K562 (cell line): ENCODE measurements around the gene CCR5AS.

Experiments used
- KLF16 ChIP-seq: IDR thresholded peaks from 2 replicates; pipeline ENCODE4 v1.6.1; 2016; ENCODE audit warnings: antibody characterized with exemption
- SOX6 ChIP-seq: fragments of 450-650 bp; IDR thresholded peaks from 2 replicates; pipeline ENCODE4 v1.6.1; 2014; ENCODE audit warnings: mild to moderate bottlenecking
- SRSF1 ChIP-seq: fragments of 200-400 bp; formaldehyde crosslinking; IDR thresholded peaks from 2 replicates; pipeline ENCODE4 v1.6.1; 2017; ENCODE audit warnings: mild to moderate bottlenecking, low read depth, low read length, moderate library complexity
- ZNF263 ChIP-seq: sonication (generic); formaldehyde crosslinking; IDR thresholded peaks from 2 replicates; pipeline ENCODE4 v1.8.0; 2022; ENCODE audit warnings: mild to moderate bottlenecking, missing genetic modification reagents, borderline replicate concordance
- ZNF407 ChIP-seq: fragments of 450-650 bp; IDR thresholded peaks from 2 replicates; pipeline ENCODE4 v1.6.1; 2016; ENCODE audit warnings: low read depth
- TF ChIP-seq, protein P1 (sequence below), 2 experiments: fragments of 450-650 bp; formaldehyde crosslinking in 1 of 2; IDR thresholded peaks; 2 replicates each; pipeline versions ENCODE4 v1.4.0 to v1.6.1; 2014 to 2020; ENCODE audit warnings: mild to moderate bottlenecking in 2 of 2, borderline replicate concordance in 1 of 2, low read depth in 1 of 2
- TF ChIP-seq, protein P2 (sequence below): sonication (generic); formaldehyde crosslinking; IDR thresholded peaks from 2 replicates; pipeline ENCODE4 v1.9.0; 2022; ENCODE audit warnings: mild to moderate bottlenecking, missing genetic modification reagents
- TF ChIP-seq, protein P3 (sequence below), 2 experiments: fragments of 450-650 bp; conservative IDR thresholded peaks; 2 replicates each; pipeline ENCODE4 v1.6.1; 2017; ENCODE audit warnings: mild to moderate bottlenecking in 2 of 2, moderate library complexity in 2 of 2

The CCR5AS gene

DNA sequence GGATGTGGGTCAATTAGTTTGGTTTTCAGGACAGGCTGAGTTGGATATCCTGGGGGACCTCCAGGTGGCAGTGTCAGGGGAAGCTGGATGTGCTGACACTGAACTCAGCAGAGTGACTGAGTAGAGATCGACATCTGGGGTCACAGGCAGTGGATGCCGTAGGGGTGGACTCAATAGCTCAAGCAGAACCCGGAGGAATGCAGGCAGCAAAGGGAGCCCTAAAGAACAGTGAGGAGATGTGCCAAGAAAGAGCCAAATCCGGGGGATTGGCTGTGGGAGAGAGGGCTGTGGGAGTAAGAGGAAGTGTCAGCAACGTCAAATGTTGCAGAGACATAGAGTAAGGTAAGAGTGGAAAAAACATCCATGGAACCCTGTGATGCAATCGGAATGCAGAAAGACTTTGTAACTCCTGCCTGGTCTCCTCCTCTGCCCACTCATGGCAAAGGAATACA is 11.6 kb downstream of the CCR5AS start (continued):
- TF ChIP-seq, protein P1, sequence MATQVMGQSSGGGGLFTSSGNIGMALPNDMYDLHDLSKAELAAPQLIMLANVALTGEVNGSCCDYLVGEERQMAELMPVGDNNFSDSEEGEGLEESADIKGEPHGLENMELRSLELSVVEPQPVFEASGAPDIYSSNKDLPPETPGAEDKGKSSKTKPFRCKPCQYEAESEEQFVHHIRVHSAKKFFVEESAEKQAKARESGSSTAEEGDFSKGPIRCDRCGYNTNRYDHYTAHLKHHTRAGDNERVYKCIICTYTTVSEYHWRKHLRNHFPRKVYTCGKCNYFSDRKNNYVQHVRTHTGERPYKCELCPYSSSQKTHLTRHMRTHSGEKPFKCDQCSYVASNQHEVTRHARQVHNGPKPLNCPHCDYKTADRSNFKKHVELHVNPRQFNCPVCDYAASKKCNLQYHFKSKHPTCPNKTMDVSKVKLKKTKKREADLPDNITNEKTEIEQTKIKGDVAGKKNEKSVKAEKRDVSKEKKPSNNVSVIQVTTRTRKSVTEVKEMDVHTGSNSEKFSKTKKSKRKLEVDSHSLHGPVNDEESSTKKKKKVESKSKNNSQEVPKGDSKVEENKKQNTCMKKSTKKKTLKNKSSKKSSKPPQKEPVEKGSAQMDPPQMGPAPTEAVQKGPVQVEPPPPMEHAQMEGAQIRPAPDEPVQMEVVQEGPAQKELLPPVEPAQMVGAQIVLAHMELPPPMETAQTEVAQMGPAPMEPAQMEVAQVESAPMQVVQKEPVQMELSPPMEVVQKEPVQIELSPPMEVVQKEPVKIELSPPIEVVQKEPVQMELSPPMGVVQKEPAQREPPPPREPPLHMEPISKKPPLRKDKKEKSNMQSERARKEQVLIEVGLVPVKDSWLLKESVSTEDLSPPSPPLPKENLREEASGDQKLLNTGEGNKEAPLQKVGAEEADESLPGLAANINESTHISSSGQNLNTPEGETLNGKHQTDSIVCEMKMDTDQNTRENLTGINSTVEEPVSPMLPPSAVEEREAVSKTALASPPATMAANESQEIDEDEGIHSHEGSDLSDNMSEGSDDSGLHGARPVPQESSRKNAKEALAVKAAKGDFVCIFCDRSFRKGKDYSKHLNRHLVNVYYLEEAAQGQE (IDR thresholded peaks at IDR 0.05; ENCODE audit: borderline replicate concordance): peak; percentile 42; the same call in 1 of the 2 replicates
- TF ChIP-seq, protein P1 (CRISPR knock-in tag; IDR thresholded peaks at IDR 0.05; ENCODE audit: low read depth): no peak
- TF ChIP-seq SOX6 (0 out of 2 replicates have a peak, but pooled peaks have one; percentile 9), SRSF1 (no peak), KLF16 (no peak), ZNF407 (no peak), ZNF263 (CRISPR knock-in tag) (0 out of 2 replicates have a peak, but pooled peaks have one; percentile 11)
- TF ChIP-seq, protein P2, sequence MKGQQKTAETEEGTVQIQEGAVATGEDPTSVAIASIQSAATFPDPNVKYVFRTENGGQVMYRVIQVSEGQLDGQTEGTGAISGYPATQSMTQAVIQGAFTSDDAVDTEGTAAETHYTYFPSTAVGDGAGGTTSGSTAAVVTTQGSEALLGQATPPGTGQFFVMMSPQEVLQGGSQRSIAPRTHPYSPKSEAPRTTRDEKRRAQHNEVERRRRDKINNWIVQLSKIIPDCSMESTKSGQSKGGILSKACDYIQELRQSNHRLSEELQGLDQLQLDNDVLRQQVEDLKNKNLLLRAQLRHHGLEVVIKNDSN (CRISPR knock-in tag): no peak
- TF ChIP-seq, protein P3, sequence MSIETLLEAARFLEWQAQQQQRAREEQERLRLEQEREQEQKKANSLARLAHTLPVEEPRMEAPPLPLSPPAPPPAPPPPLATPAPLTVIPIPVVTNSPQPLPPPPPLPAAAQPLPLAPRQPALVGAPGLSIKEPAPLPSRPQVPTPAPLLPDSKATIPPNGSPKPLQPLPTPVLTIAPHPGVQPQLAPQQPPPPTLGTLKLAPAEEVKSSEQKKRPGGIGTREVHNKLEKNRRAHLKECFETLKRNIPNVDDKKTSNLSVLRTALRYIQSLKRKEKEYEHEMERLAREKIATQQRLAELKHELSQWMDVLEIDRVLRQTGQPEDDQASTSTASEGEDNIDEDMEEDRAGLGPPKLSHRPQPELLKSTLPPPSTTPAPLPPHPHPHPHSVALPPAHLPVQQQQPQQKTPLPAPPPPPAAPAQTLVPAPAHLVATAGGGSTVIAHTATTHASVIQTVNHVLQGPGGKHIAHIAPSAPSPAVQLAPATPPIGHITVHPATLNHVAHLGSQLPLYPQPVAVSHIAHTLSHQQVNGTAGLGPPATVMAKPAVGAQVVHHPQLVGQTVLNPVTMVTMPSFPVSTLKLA (conservative IDR thresholded peaks at IDR 0.05): no peak
